ENCODE results near the gene DNAJB6.

DNA sequence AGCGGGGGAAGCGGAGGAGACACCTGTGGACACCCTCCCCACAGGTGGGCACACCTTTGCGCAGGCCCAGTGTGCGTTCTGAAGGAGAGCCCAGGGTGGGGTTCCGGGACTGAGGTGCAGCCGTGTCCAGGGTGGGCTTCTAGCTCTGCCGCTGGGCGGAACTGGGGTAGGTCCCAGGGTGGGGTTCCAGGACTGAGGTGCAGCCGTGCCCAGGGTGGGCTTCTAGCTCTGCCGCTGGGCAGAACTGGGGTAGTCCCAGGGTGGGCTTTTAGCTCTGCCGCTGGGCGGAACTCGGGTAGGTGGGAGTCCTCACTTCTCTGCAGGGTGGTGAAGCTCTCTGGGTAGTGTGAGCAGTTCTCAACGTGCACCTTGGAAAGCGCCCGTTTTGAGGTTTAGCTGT, 78.7 kb downstream of the DNAJB6 start:
- no peak for TF ChIP-seq TAF1 (IDR thresholded peaks at IDR 0.05; ENCODE audit: low read depth, low read length)
- TF ChIP-seq POLR2A (IDR thresholded peaks at IDR 0.05; ENCODE audit: low read depth, low read length): no peak
- TF ChIP-seq POLR2AphosphoS5 (IDR thresholded peaks at IDR 0.05; ENCODE audit: low read depth, low read length): no peak
